NCI-H446 treated with DMSO at 0.1 percent for 48 hours (cell line): ENCODE measurements around the gene CD151.

Experiments
- DNase-seq: peaks from one replicate; lab custom pipeline; 2025; lab: John Stamatoyannopoulos, UW

CD151 gene

DNA sequence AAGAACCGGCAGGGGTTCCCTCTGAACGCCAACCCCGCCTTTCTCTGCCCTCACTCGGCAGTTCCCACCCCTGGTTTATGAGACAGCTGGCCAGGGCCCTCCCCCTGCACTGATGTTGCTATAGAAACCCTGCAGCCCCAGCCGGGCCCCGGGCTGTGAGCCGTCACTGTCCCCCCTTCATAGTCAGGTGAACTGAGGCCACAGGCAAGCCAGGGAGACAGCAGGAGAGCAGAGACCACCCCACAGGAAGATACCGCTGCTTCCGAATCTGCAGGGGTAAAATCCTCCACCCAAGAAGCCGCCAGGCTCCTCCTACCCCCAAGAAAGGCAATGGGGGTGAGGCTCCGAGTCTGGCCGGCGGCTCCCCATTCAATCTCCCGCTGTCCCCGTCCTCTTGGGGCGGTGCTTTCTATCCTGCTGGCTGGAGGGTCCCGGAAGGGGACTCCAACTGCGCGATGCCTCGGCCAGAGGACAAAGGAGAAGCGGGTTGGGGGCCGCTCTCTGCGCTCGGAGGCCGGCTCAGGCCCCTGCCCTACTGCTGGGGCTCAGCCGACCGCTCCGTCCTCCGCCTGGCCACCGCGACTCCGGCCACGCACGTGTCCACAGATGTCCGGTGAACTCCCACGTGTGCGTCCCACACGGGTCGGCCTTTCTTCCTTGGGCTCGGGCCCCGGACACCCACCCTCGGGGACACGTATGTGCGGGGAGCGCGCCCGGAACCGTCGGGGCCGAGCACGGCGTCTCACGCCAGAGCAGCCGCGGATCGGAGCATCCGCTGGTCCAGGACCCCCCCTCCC, 35.3 kb upstream of the CD151 start:
- DNase-seq: peak; percentile 69

DNA sequence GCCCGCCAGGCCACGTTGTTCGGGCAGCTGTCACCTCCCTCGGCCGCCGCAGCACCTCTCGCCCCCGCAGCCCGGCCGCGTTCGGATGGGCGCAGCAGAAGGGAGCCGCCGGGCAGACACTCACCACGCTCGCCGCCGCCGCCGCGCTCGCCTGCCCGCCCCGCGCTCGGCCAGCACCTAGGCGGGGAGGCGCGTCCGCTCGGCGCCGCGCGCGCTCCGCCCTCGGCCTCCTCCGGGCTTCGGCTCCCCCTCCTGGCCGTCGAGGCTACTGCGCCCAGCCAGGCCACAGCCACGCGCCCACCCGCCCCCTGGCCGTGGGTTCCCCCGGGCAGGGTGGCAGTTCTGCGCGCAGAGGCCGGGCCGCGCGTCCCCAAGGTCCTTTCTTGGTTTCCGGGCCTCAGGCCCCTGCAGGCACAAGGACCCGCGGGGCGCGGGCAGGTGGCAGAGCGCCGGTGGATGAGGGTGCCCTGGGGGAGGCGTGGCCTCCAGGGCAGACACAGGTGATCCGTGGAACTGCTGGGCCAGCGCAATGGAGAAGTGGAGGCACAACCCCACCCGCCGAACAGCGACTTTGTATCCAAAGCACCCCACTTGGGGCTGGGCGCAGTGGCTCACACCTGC, 34.5 kb upstream of the CD151 start, which contains the start of gene SLC25A22:
SLC25A22 (minus strand) TSS at position 189 of the 621 bp plus-strand sequence. CDS start 3,275 bp downstream, outside the sequence.
- DNase-seq: peak; percentile 51

- DNase-seq: no peak
Measured at GRCh38 chr11:799641-800316, 33.0 kb upstream of the CD151 start.

- DNase-seq: no peak
Measured at GRCh38 chr11:800473-800872, 32.3 kb upstream of the CD151 start.

DNA sequence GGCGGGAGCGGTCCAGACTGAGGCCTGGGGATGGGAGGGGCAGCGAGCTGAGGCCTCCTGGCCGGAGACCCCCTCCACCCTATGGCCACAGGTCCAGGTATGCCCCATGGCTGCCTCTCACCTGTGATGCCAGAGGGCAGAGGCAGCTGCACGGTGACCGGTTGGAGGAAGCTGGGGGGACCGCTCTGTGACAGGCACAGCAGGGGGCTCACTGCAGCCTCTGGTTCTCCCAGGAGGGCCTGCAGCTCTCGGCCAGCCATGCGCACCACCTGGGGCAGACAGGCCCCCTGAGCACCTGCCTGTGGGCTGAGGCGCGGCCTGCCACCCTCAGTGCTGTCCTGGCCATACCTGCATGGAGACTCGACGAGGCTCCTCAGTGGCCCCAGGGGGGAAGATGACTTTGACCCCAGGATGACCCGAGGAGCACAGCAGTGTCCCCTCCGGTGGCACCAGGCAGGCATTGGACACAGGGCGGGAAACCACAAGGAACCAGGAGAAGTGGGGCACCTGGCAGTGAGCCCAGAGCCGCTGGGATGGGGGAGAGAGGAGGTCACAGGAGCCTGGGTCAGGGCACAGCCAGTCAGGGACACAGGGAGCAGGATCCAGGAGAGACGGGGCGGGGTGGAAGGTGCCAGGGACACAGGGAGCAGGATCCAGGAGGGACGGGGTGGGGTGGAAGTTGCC, 31.5 kb upstream of the CD151 start:
- DNase-seq: no peak

GRCh38 chr11:802018-802617, 30.6 kb upstream of the CD151 start:
- DNase-seq: no peak

DNA sequence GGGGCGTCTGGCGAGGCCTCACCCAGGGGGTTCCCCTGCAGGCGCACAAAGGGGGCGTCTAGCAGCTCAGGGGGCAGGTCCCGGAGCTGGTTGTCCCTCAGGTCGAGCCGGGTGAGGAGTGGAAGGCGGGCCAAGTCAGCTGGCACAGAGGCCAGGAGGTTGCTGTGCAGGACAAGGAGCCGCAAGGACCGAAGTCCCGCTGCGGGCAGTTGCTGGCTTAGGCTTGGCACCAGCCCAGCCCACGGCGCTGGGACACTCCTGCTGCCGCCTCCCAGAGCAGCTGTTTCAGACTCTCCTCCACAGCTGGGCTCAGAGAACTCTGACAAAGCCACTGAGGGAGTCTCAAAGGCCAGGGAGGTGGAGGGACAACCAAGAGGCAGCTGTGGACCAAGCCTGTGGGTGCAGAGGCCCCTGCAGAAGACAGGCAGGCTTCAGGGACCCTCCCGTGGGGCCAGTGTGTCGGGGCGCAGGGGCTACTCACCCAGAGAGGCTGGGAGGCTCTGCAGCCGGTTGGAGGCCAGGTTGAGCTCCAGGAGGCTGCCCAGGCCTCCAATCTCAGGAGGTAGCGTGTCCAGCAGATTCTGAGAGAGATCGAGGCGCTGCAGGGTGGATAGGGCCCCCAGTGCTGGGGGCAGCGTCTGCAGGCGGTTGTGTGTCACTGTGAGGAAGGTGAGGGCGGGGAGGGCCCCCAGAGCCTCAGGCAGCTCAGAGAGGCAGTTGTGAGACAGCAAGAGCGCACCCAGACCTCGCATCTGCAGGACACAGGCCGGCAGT, 29.9 kb upstream of the CD151 start:
- DNase-seq: no peak

DNA sequence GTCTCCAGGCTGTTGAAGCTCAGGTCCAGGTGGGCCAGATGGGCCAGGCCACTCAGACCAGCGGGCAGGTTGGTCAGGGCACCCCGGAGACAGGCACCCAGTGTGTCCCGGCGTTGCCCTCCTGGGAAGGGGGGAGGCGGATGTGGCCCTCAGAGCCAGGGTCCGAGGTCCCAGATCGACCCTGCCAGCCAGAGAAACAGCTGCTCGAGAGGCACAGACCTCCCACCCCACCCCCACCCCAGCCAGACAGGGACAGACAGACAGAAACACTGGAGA, 29.3 kb upstream of the CD151 start:
- no peak for DNase-seq

DNA sequence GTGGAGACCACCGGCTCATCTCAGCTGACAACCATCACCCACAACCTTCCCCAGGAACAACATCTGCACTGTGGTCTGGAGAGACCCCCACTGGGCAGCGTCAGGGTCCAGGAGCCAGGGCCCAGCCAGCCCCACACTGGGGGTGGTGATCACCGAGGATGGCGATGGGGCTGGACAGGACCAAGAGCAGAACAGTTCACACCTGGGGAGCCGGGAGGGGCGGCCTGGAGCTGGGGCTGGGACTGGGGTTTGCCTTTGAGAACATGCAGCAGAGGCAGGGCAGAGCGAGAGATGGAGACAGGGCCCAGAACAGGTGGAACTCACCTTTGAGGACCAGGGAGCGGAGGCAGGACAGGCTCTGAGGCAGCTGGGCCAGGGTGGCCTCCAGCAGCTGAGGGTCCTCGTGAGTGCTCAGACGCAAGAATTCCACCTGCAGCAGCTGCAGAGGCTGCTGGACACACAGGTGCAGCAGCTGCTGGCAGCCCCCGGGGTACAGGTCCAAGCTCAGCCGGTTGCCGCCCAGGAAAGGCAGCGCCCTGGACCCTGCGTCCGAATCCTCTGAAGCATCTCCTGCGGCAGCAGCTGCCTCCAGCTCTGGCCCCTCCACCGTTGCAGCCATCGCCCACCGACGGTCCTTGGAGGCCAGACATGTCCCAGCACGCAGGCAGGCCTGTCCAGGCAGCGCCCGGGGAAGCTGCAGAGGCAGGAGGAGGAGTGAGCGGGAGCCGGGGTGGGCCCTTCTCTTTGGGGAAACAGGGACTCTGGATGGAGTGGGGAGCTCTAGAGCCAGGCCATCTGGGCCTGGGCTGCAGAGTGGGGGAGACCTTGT, 28.8 kb upstream of the CD151 start:
- DNase-seq: no peak

DNA sequence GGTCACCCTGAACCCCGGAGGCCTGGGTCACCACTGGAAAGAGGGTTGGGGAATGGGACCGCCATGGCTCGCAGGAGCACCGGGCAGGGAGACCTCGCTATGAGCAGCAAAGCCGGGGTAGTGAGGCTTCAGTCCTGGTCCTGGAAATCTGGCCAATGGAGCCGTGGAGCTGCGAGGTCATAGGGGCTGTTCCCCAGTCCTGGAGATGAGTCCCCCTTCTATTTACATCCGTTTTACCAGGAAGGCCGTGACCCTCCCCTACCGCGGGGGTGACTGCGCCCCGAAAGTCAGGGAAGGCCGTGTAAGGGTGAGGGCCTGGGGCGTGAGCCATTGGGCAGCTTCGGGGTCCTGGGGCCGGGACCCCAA, 28.2 kb upstream of the CD151 start:
- DNase-seq: no peak

DNA sequence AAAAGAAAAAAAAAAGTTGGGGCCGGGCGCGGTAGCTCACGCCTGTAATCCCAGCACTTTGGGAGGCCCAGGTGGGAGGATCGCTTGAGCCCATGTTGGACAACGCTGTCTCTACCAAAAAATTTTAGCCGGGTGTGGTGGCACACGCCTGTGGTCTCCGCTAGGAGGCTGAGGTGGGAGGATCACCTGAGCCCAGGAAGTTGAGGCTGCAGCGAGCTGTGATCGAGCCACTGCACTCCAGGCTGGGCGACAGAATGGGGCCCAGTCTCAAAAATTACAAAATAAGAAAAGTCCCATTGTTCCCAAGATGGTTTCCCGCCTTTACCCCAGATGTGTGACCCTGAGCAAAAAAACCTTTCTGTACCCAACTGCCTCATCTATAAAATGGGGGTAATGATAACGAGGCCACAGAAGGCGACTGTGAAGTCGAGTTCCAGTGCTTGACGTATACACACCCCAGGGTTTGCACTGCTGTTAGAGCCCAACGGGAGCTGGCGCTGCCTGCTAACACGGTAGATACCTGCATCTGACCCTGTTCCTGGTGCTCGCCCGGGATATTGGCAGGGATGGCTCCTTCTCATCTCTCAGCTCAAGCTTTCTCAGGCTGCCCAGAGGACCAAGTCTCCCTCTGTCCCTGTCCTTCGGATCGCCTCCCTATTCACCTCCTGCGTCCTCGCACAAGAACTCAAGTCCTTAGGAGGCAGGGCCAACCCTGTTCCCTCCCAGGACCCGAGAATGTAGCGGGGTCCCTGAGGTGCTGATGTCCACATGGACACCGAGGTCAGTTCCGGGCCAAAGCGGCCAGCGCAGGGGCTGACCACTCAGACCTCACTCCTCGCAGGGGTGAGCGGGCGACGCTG, 24.1 kb upstream of the CD151 start:
- DNase-seq: no peak

- DNase-seq: peak; percentile 94
Measured at GRCh38 chr11:809287-810039, 23.3 kb upstream of the CD151 start, which contains the start of gene RPLP2. Gene RPLP2 (plus strand): TSS chr11:809967. CDS start chr11:810235, 268 bp downstream.

DNA sequence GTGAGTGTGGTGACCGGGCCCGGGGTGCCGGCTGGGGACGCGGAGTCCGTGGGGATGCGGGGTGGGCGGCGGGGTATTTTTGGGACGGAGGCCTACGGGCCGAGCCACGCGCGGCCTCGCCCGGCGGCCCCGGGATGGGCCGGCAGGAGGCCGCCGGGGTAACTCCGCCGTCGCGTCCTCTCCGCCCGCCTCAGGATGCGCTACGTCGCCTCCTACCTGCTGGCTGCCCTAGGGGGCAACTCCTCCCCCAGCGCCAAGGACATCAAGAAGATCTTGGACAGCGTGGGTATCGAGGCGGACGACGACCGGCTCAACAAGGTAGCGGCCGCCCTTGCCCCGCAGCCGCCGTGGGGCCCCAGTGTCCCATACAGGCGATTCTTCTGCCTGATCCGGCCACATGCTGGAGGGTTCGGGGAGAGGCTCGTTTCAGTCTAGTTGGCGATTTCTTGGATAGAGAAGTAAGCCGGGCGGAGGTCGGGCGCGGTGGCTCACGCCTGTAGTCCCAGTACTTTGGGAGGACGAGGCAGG, 22.6 kb upstream of the CD151 start:
- DNase-seq: no peak

DNA sequence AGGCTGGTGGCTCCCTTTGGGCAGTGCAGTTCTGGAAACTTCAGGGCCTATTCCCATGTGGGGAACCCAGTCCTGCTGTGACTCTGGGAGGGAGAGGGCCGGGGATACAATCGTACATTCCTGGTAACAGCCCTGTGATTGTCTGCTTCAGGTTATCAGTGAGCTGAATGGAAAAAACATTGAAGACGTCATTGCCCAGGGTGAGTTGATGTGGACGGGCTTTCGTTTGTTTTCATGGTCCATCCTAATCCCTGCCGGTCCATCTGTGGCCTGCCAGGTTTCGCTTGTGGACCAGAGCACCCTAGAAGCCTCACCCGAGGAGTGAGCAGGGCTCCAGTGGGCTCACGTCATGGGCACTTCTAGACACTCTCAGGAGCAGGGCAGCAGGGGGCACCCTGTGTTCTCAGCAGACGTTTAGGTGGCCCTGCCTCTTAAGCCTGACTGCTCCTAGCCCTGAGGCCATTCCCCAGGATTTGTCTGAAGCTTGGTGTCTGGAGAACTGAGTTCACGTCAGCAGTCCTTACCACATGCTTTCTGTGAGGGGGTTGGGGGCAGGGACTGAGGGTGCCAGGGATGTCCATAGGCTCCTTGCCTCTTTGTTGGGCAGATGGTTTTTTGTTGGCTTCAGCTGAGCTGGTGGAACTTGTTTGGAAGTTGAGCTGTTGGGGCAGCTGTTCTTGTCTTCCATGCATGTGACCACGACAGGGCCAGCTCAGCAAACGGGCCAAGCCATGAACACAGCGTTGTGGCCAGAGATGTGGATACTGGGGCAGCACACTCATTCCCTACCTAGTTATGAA, 21.1 kb upstream of the CD151 start:
- no peak for DNase-seq

- DNase-seq: no peak
Measured at GRCh38 chr11:812390-812789, 20.4 kb upstream of the CD151 start.

GRCh38 chr11:813072-813455, 19.7 kb upstream of the CD151 start:
- DNase-seq: no peak

DNA sequence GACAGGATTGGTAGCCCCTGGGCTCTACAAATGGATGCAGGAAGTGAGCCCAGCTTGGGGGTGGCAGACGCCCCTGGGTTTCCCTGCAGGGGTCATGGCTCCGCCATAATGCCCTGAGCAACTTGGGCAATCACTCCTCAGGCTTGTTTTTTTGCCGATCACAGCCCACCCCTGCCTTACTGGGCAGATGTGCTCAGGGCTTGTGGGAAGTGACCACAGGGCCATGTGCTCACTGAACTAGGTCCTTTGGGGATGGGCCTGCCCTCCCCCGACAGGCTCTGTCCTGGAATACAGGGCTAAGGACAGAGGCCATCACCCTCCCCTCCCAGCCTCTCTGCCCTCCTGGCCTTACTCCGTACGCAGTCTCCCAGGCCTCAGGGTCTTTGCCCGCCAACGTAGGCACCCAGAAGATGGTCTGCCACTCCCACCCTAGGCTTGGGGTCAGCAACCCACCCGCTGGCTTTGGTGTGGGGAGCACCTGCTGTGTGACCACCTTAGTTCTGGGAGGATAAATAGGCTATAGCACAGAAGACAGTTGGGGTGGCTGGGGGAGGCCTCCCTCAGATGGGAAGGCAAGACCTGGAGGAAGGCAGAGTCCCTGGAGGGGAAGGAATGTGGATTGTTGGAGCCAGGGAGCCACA, 19.2 kb upstream of the CD151 start:
- DNase-seq: no peak
